GM23338 (cell line): ENCODE results near the gene MAST4.

Source experiments
- CREB1 ChIP-seq: fragments of 250-450 bp; sonication (Bioruptor Pico); IDR thresholded peaks from 2 replicates; pipeline ENCODE4 v1.5.0; 2020; ENCODE audit warnings: low read depth, mild to moderate bottlenecking, moderate library complexity
- EZH2 ChIP-seq: fragments of 200-600 bp; sonication (generic); IDR thresholded peaks from one replicate; pipeline ENCODE4 v1.8.0; 2017; ENCODE audit warnings: antibody characterized with exemption, mild to moderate bottlenecking, low read depth; ENCODE audit not compliant: unreplicated experiment
- EZH2phosphoT487 ChIP-seq: fragments of 200-600 bp; sonication (generic); IDR thresholded peaks from one replicate; pipeline ENCODE4 v1.8.1; 2018; ENCODE audit warnings: antibody characterized with exemption; ENCODE audit not compliant: unreplicated experiment
- POLR2AphosphoS5 ChIP-seq: IDR thresholded peaks from 2 replicates; pipeline ENCODE4 v1.6.1; 2016; ENCODE audit warnings: antibody characterized with exemption, low read depth
- TF ChIP-seq, protein P1 (sequence below), 2 experiments: fragments of 200-600 bp in 1 of 2; sonication (generic) in 1 of 2; conservative IDR thresholded peaks; 2 replicates each; pipeline versions ENCODE4 v1.5.1 to v1.6.1; 2016 to 2017; ENCODE audit warnings: antibody characterized with exemption in 2 of 2, low read depth in 2 of 2, mild to moderate bottlenecking in 2 of 2, moderate library complexity in 1 of 2
- TF ChIP-seq, protein P2 (sequence below): IDR thresholded peaks from one replicate; pipeline ENCODE4 v1.6.1; 2018; ENCODE audit warnings: antibody characterized with exemption; ENCODE audit not compliant: unreplicated experiment

DNA sequence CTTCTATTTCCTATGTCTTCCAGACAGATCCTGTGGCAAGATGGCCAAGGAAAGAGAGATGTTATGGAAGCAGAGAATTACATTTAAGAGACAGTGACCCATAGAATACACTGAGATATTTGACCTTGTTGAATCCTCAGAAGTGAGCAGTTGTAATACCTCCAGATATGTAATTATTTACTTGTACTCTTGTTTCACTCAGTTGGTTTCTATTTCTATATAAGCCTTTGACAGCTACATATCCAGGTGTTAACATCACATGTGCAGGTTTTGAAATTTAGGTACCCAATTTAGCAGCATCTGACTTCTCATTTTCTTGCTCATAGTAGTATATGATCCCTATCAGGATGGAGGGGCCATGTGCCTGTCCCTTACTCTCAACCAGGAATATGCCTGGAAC lies 330.9 kb downstream of the MAST4 start:
- TF ChIP-seq, protein P1, sequence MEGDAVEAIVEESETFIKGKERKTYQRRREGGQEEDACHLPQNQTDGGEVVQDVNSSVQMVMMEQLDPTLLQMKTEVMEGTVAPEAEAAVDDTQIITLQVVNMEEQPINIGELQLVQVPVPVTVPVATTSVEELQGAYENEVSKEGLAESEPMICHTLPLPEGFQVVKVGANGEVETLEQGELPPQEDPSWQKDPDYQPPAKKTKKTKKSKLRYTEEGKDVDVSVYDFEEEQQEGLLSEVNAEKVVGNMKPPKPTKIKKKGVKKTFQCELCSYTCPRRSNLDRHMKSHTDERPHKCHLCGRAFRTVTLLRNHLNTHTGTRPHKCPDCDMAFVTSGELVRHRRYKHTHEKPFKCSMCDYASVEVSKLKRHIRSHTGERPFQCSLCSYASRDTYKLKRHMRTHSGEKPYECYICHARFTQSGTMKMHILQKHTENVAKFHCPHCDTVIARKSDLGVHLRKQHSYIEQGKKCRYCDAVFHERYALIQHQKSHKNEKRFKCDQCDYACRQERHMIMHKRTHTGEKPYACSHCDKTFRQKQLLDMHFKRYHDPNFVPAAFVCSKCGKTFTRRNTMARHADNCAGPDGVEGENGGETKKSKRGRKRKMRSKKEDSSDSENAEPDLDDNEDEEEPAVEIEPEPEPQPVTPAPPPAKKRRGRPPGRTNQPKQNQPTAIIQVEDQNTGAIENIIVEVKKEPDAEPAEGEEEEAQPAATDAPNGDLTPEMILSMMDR (conservative IDR thresholded peaks at IDR 0.05; ENCODE audit: low read depth in 2 of 2): no peak
- no peak for TF ChIP-seq POLR2AphosphoS5
- TF ChIP-seq EZH2: no peak
- TF ChIP-seq EZH2phosphoT487: no peak
- no peak for TF ChIP-seq CREB1 (CRISPR knock-in tag)
- TF ChIP-seq, protein P2, sequence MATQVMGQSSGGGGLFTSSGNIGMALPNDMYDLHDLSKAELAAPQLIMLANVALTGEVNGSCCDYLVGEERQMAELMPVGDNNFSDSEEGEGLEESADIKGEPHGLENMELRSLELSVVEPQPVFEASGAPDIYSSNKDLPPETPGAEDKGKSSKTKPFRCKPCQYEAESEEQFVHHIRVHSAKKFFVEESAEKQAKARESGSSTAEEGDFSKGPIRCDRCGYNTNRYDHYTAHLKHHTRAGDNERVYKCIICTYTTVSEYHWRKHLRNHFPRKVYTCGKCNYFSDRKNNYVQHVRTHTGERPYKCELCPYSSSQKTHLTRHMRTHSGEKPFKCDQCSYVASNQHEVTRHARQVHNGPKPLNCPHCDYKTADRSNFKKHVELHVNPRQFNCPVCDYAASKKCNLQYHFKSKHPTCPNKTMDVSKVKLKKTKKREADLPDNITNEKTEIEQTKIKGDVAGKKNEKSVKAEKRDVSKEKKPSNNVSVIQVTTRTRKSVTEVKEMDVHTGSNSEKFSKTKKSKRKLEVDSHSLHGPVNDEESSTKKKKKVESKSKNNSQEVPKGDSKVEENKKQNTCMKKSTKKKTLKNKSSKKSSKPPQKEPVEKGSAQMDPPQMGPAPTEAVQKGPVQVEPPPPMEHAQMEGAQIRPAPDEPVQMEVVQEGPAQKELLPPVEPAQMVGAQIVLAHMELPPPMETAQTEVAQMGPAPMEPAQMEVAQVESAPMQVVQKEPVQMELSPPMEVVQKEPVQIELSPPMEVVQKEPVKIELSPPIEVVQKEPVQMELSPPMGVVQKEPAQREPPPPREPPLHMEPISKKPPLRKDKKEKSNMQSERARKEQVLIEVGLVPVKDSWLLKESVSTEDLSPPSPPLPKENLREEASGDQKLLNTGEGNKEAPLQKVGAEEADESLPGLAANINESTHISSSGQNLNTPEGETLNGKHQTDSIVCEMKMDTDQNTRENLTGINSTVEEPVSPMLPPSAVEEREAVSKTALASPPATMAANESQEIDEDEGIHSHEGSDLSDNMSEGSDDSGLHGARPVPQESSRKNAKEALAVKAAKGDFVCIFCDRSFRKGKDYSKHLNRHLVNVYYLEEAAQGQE: no peak
